ENCODE data around the gene ARSA. TPM values are rescaled to one million over a fixed set of nuclear protein-coding genes. Genes with fewer than 3 reads are reported as not detected.

Gene ARSA
- total RNA-seq, 1 donor from 2014 or later, result 14.6 TPM

DNA sequence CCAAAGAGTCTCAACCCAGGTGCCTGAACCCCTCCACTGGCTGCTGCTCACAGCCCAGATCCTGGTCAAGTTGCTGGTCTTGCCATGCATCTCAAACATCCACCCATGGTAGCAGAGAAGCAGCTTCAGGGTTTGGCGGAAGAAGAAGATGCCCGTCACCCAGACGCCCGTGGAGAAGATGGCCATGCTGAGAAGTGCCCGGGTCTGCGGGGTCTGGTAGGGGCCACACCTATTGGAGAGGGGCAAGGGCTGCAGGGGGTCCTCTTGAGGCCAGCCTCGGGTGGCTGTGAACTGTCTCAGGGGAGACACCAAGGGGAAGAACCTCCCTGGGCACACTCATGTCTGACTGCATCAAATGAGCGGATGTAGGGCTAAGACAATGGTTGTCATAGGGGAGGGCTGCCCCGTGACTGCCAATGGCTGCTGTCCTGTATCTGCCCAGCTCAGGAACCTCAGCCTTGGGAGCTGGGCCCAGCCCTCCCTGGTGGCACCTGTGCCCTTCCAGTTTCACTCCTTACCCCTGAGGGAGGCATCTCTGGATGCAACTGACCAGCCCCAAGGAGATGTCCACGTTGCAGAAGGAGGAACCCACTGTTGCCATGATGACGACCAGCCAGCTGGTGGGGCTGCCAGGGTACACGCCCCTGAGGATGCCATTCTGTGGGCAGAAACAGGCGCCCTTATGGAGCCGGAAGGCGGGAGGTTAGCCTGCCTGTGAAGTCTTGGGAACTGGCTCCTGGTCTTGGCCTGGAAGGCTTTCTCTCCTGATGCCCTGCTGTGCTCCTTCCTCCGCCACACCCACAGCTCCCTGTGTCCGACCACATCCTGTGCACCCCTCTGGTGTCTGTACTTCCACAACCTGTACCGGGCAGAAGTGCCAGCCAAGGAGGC lies 50.9 kb downstream of the ARSA start:
- no peaks in the 10 kb centered on the region for H3K36me3 Mint-ChIP-seq (ENCODE audit: low read depth)
- H3K4me3 Mint-ChIP-seq, result peak overlapping the region; percentile 12
- H3K4me1 Mint-ChIP-seq, result no peaks in the 10 kb centered on the region
- no peaks in the 10 kb centered on the region for H3K27me3 Mint-ChIP-seq (ENCODE audit: low read depth)
- no peaks in the 10 kb centered on the region for H3K9me3 Mint-ChIP-seq
- TF ChIP-seq, protein P1, sequence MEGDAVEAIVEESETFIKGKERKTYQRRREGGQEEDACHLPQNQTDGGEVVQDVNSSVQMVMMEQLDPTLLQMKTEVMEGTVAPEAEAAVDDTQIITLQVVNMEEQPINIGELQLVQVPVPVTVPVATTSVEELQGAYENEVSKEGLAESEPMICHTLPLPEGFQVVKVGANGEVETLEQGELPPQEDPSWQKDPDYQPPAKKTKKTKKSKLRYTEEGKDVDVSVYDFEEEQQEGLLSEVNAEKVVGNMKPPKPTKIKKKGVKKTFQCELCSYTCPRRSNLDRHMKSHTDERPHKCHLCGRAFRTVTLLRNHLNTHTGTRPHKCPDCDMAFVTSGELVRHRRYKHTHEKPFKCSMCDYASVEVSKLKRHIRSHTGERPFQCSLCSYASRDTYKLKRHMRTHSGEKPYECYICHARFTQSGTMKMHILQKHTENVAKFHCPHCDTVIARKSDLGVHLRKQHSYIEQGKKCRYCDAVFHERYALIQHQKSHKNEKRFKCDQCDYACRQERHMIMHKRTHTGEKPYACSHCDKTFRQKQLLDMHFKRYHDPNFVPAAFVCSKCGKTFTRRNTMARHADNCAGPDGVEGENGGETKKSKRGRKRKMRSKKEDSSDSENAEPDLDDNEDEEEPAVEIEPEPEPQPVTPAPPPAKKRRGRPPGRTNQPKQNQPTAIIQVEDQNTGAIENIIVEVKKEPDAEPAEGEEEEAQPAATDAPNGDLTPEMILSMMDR (conservative IDR thresholded peaks at IDR 0.05), result no peak
- H3K27ac Mint-ChIP-seq (ENCODE audit: unreplicated experiment), result no peak overlapping the region
- no peak for DNase-seq (ENCODE audit: low read depth, low spot score)

- Mint-ChIP-seq H3K4me3 (peak overlapping the region; percentile 81), H3K36me3 (ENCODE audit: low read depth) (no peaks in the 10 kb centered on the region), H3K27ac (ENCODE audit: unreplicated experiment) (no peak overlapping the region), H3K4me1 (no peaks in the 10 kb centered on the region), H3K9me3 (no peaks in the 10 kb centered on the region), H3K27me3 (ENCODE audit: low read depth) (no peaks in the 10 kb centered on the region)
- TF ChIP-seq, protein P1 (conservative IDR thresholded peaks at IDR 0.05), result peak; percentile 35
- DNase-seq (ENCODE audit: low read depth, low spot score), result peak; percentile 22
These were observed 51.9 kb downstream of the ARSA start for GRCh38 chr22:50576070-50576469.

GRCh38 chr22:50575426-50575941 lies 52.5 kb downstream of the ARSA start:
- TF ChIP-seq, protein P1 (conservative IDR thresholded peaks at IDR 0.05), result no peak
- no peaks in the 10 kb centered on the region for H3K36me3 Mint-ChIP-seq (ENCODE audit: low read depth)
- H3K27ac Mint-ChIP-seq (ENCODE audit: unreplicated experiment), result no peak overlapping the region
- no peak for DNase-seq (ENCODE audit: low read depth, low spot score)
- H3K27me3 Mint-ChIP-seq (ENCODE audit: low read depth), result no peaks in the 10 kb centered on the region
- no peaks in the 10 kb centered on the region for H3K4me1 Mint-ChIP-seq
- H3K9me3 Mint-ChIP-seq, result no peaks in the 10 kb centered on the region
- peak overlapping the region; percentile 47 for H3K4me3 Mint-ChIP-seq

Other genes with a start within 250 kb of the ARSA start
- 116 and 130 TPM in 2 replicates for gene SBF1, start 153.1 kb downstream of the ARSA start, total RNA-seq
- gene ADM2, start 146.6 kb downstream of the ARSA start, total RNA-seq, result 1.7 TPM in 2 replicates
- 0.30 and 0.35 TPM in 2 replicates for gene MIOX, start 141.3 kb downstream of the ARSA start, total RNA-seq
- gene LMF2, start 120.5 kb downstream of the ARSA start, total RNA-seq, result 76.6 and 82.9 TPM in 2 replicates
- gene NCAPH2, start 119.9 kb downstream of the ARSA start, total RNA-seq, result 114 and 116 TPM in 2 replicates
- gene SCO2, start 102.6 kb downstream of the ARSA start, total RNA-seq, result 2.3 and 4.2 TPM in 2 replicates
- gene TYMP, start 98.1 kb downstream of the ARSA start, total RNA-seq, result 0.86 and 1.2 TPM in 2 replicates
- gene KLHDC7B, start 82.3 kb downstream of the ARSA start, total RNA-seq, result 0.05 and 0.07 TPM in 2 replicates
- not detected in 2 replicates for gene SYCE3, start 65.2 kb downstream of the ARSA start, total RNA-seq
- 81.2 and 84.1 TPM in 2 replicates for gene CPT1B, start 49.7 kb downstream of the ARSA start, total RNA-seq
- gene CHKB, start 45.3 kb downstream of the ARSA start, total RNA-seq, result 88.1 and 91.3 TPM in 2 replicates
- gene MAPK8IP2, start 27.4 kb downstream of the ARSA start, total RNA-seq, result 30.4 and 31.8 TPM in 2 replicates
- gene SHANK3, start 44.7 kb upstream of the ARSA start, total RNA-seq, result 15.2 and 15.4 TPM in 2 replicates
- 0.34 TPM in 1 of 2 replicates, not detected in the other for gene ACR, start 110.1 kb upstream of the ARSA start, total RNA-seq
- 45.3 and 52.9 TPM in 2 replicates for gene RABL2B, start 155.5 kb upstream of the ARSA start, total RNA-seq

Data from neural crest cell (in vitro differentiated cells).